Natural killer cell treated with Interleukin-12 subunit alpha and Interleukin-12 subunit beta and Interleukin-15 and Interleukin-18, amount 100 ng/mL, for 72 hours (primary cell): Measurements from ENCODE around the gene CAPN7. TPM values are rescaled to one million over a fixed set of nuclear protein-coding genes. Genes with fewer than 3 reads are reported as not detected.
"Not testable (repeated sequence)": the region's sequence is repeated elsewhere in the genome, so short reads cannot be mapped to it uniquely, and the experiment has no call there.

Source experiments
- ATAC-seq, 2 donors: fragments of 150-1000 bp; cut with Tn5 transposase in 1 of 2; sonication (Bioruptor Pico), chemical (Tn5 transposase) in 1 of 2; 2 replicates each; pipeline ENCODE4 v1.10.0; 2021
- DNase-seq: peaks from one replicate; pipeline ENCODE4 v3.0.0; 2022; ENCODE audit warnings: low spot score
- H3K27ac Mint-ChIP-seq, 2 donors: 1 replicate in 1 of 2; 2 replicates in 1 of 2; pipeline ENCODE4 v1.8.0; 2022; ENCODE audit warnings: mixed read lengths in 2 of 2, mild to moderate bottlenecking in 1 of 2, moderate library complexity in 1 of 2
- H3K27me3 Mint-ChIP-seq, 2 donors: 1 replicate in 1 of 2; 2 replicates in 1 of 2; pipeline ENCODE4 v1.8.0; 2022; ENCODE audit warnings: mixed read lengths in 2 of 2
- H3K36me3 Mint-ChIP-seq: one replicate; pipeline ENCODE4 v1.8.0; 2022; ENCODE audit warnings: mixed read lengths
- H3K4me1 Mint-ChIP-seq, 2 donors: 1 replicate in 1 of 2; 2 replicates in 1 of 2; pipeline ENCODE4 v1.8.0; 2022; ENCODE audit warnings: low read depth in 2 of 2, mixed read lengths in 2 of 2, mild to moderate bottlenecking in 1 of 2
- H3K4me3 Mint-ChIP-seq: one replicate; pipeline ENCODE4 v1.8.0; 2022; ENCODE audit warnings: mixed read lengths
- H3K9me3 Mint-ChIP-seq: 2 replicates; pipeline ENCODE4 v1.8.0; 2022; ENCODE audit warnings: mixed read lengths
- total RNA-seq, 2 donors: library from RNA; stranded (reverse); gene quantifications; one replicate each; pipeline ENCODE4 v1.2.3, GENCODE V29; 2022

Gene CAPN7
- 10 to 100 TPM; 27.9 to 47.8 TPM for total RNA-seq

GRCh38 chr3:15205934-15206661 is at the start of gene CAPN7:
CAPN7 (plus strand) TSS chr3:15206246; CDS start chr3:15206496, 250 bp downstream.
- Mint-ChIP-seq H3K9me3 (no peaks in the 10 kb centered on the region), H3K4me1 (peaks cover 19% of the 10 kb centered on the region in 2 donors), H3K27me3 (no peaks in the 10 kb centered on the region), H3K27ac (peak within 1 kb of the TSS; percentile 80 to 90), H3K4me3 (peak within 1 kb of the TSS; percentile 88), H3K36me3 (no peaks in the 10 kb centered on the region)
- peak; percentile 97 for ATAC-seq
- peak; percentile 97 for DNase-seq

GRCh38 chr3:15157441-15157840 is 48.6 kb upstream of the CAPN7 start:
- DNase-seq (no peak), ATAC-seq (no peak)
- Mint-ChIP-seq H3K4me3 (no peak overlapping the region), H3K27ac (no peak overlapping the region), H3K27me3 (peaks cover 30 to 49% of the 10 kb centered on the region in 2 donors), H3K4me1 (peaks cover 5 to 7% of the 10 kb centered on the region in 2 donors), H3K9me3 (peaks cover 4% of the 10 kb centered on the region), H3K36me3 (no peaks in the 10 kb centered on the region)

- Mint-ChIP-seq H3K27me3 (peaks cover 19 to 28% of the 10 kb centered on the region in 2 donors), H3K36me3 (no peaks in the 10 kb centered on the region), H3K9me3 (peaks cover 4% of the 10 kb centered on the region), H3K4me1 (peaks cover 5 to 7% of the 10 kb centered on the region in 2 donors), H3K27ac (no peak overlapping the region), H3K4me3 (no peak overlapping the region)
- DNase-seq = no peak
- ATAC-seq = peak; percentile 71 to 78
Measured at GRCh38 chr3:15159501-15160136, 46.4 kb upstream of the CAPN7 start.

- H3K4me3 Mint-ChIP-seq = no peak overlapping the region
- H3K27me3 Mint-ChIP-seq = peaks cover 9 to 17% of the 10 kb centered on the region in 2 donors
- no peak for ATAC-seq
- H3K9me3 Mint-ChIP-seq = peaks cover 4% of the 10 kb centered on the region
- H3K4me1 Mint-ChIP-seq = peaks cover 5 to 7% of the 10 kb centered on the region in 2 donors
- no peaks in the 10 kb centered on the region for H3K36me3 Mint-ChIP-seq
- H3K27ac Mint-ChIP-seq = no peak overlapping the region
- no peak for DNase-seq
Measured at GRCh38 chr3:15160662-15161061, 45.4 kb upstream of the CAPN7 start.

GRCh38 chr3:15161133-15161532 is 44.9 kb upstream of the CAPN7 start:
- peaks cover 5 to 7% of the 10 kb centered on the region in 2 donors for H3K4me1 Mint-ChIP-seq
- ATAC-seq = no peak
- no peak overlapping the region for H3K4me3 Mint-ChIP-seq
- no peak overlapping the region for H3K27ac Mint-ChIP-seq
- H3K36me3 Mint-ChIP-seq = no peaks in the 10 kb centered on the region
- DNase-seq = no peak
- peaks cover 7 to 15% of the 10 kb centered on the region in 2 donors for H3K27me3 Mint-ChIP-seq
- H3K9me3 Mint-ChIP-seq = peaks cover 4% of the 10 kb centered on the region

- H3K27ac Mint-ChIP-seq, H3K27me3 Mint-ChIP-seq, H3K9me3 Mint-ChIP-seq, H3K4me1 Mint-ChIP-seq, DNase-seq, H3K4me3 Mint-ChIP-seq, ATAC-seq, H3K36me3 Mint-ChIP-seq: not testable (repeated sequence)
Measured at GRCh38 chr3:15163656-15164055, 42.4 kb upstream of the CAPN7 start.

- Mint-ChIP-seq H3K36me3 (no peaks in the 10 kb centered on the region), H3K27ac (peak overlapping the region in 1 of 2 donors; percentile 6), H3K4me3 (no peak overlapping the region), H3K4me1 (peaks cover 5 to 7% of the 10 kb centered on the region in 2 donors), H3K9me3 (no peaks in the 10 kb centered on the region), H3K27me3 (no peaks in the 10 kb centered on the region)
- ATAC-seq (no peak), DNase-seq (no peak)
Measured at GRCh38 chr3:15164340-15164739, 41.7 kb upstream of the CAPN7 start.

- ATAC-seq (no peak), DNase-seq (no peak)
- H3K4me3 Mint-ChIP-seq = no peak overlapping the region
- H3K36me3 Mint-ChIP-seq = no peaks in the 10 kb centered on the region
- H3K4me1 Mint-ChIP-seq = peaks cover under 1 to 2% of the 10 kb centered on the region in 2 donors
- H3K27me3 Mint-ChIP-seq = no peaks in the 10 kb centered on the region
- H3K9me3 Mint-ChIP-seq = no peaks in the 10 kb centered on the region
- no peak overlapping the region for H3K27ac Mint-ChIP-seq
Measured at GRCh38 chr3:15165061-15165460, 41.0 kb upstream of the CAPN7 start.

GRCh38 chr3:15166391-15166790 is 39.7 kb upstream of the CAPN7 start:
- ATAC-seq, H3K4me1 Mint-ChIP-seq, H3K36me3 Mint-ChIP-seq, H3K9me3 Mint-ChIP-seq, H3K27ac Mint-ChIP-seq, H3K27me3 Mint-ChIP-seq, DNase-seq, H3K4me3 Mint-ChIP-seq: not testable (repeated sequence)

GRCh38 chr3:15171096-15171495 is 35.0 kb upstream of the CAPN7 start:
- H3K36me3 Mint-ChIP-seq = no peaks in the 10 kb centered on the region
- peaks cover 6% of the 10 kb centered on the region in 2 donors for H3K4me1 Mint-ChIP-seq
- DNase-seq (no peak), ATAC-seq (peak; percentile 64 to 67)
- no peaks in the 10 kb centered on the region for H3K9me3 Mint-ChIP-seq
- H3K4me3 Mint-ChIP-seq = no peak overlapping the region
- H3K27ac Mint-ChIP-seq = peak overlapping the region in 1 of 2 donors; percentile 14
- peaks cover 25 to 31% of the 10 kb centered on the region in 2 donors for H3K27me3 Mint-ChIP-seq

GRCh38 chr3:15172806-15173205 is 33.2 kb upstream of the CAPN7 start:
- H3K27ac Mint-ChIP-seq = no peak overlapping the region

GRCh38 chr3:15174953-15175352 is 31.1 kb upstream of the CAPN7 start:
- no peak overlapping the region for H3K4me3 Mint-ChIP-seq
- H3K27ac Mint-ChIP-seq = no peak overlapping the region
- ATAC-seq = no peak
- peaks cover 6% of the 10 kb centered on the region in 2 donors for H3K4me1 Mint-ChIP-seq
- H3K27me3 Mint-ChIP-seq = peaks cover 46% of the 10 kb centered on the region in 2 donors
- DNase-seq = no peak
- no peaks in the 10 kb centered on the region for H3K9me3 Mint-ChIP-seq
- no peaks in the 10 kb centered on the region for H3K36me3 Mint-ChIP-seq

More at GRCh38 chr3:15172806-15173205, 33.2 kb upstream of the CAPN7 start:
- no peaks in the 10 kb centered on the region for H3K9me3 Mint-ChIP-seq
- no peak overlapping the region for H3K4me3 Mint-ChIP-seq
- H3K36me3 Mint-ChIP-seq = no peaks in the 10 kb centered on the region
- DNase-seq (no peak), ATAC-seq (no peak)
- peaks cover 6% of the 10 kb centered on the region in 2 donors for H3K4me1 Mint-ChIP-seq
- peaks cover 30 to 33% of the 10 kb centered on the region in 2 donors for H3K27me3 Mint-ChIP-seq

- DNase-seq = no peak
- Mint-ChIP-seq H3K36me3 (no peaks in the 10 kb centered on the region), H3K4me1 (peaks cover 6% of the 10 kb centered on the region in 2 donors), H3K27me3 (peaks cover 47 to 49% of the 10 kb centered on the region in 2 donors), H3K27ac (no peak overlapping the region), H3K4me3 (no peak overlapping the region), H3K9me3 (no peaks in the 10 kb centered on the region)
- no peak for ATAC-seq
Measured at GRCh38 chr3:15175605-15176004, 30.4 kb upstream of the CAPN7 start.

GRCh38 chr3:15180042-15180611 is 25.9 kb upstream of the CAPN7 start:
- no peaks in the 10 kb centered on the region for H3K4me1 Mint-ChIP-seq
- H3K27ac Mint-ChIP-seq = no peak overlapping the region
- peaks cover 29 to 43% of the 10 kb centered on the region in 2 donors for H3K27me3 Mint-ChIP-seq
- no peaks in the 10 kb centered on the region for H3K36me3 Mint-ChIP-seq
- ATAC-seq = no peak
- DNase-seq = no peak
- no peak overlapping the region for H3K4me3 Mint-ChIP-seq
- no peaks in the 10 kb centered on the region for H3K9me3 Mint-ChIP-seq
